ENCODE results near the gene UVSSA. TPM values are rescaled to one million over a fixed set of nuclear protein-coding genes. Genes with fewer than 3 reads are reported as not detected.

Gene UVSSA
- total and polyA plus RNA-seq, 7 donors = 1.8 to 18.7 (median 8.7) TPM

DNA sequence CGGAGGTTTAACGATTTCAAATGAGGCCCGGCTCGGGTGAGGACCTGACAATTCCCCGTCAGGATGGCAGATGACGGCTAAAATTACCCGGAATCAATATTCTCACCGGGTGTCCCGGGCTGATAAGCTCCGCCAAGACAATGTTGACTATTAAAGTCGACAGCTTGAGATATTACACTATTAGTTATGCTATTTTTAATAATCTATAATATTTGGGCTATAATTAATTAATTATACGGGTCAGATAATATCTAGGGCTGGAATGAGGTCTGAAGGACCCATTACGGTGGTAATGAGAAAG, 68.6 kb downstream of the UVSSA start:
- TF ChIP-seq POLR2A (IDR thresholded peaks at IDR 0.05) = no peak
- TF ChIP-seq POLR2AphosphoS5 (IDR thresholded peaks at IDR 0.05) = no peak
- TF ChIP-seq EP300 (IDR thresholded peaks at IDR 0.05) = no peak
- TF ChIP-seq, protein P1, sequence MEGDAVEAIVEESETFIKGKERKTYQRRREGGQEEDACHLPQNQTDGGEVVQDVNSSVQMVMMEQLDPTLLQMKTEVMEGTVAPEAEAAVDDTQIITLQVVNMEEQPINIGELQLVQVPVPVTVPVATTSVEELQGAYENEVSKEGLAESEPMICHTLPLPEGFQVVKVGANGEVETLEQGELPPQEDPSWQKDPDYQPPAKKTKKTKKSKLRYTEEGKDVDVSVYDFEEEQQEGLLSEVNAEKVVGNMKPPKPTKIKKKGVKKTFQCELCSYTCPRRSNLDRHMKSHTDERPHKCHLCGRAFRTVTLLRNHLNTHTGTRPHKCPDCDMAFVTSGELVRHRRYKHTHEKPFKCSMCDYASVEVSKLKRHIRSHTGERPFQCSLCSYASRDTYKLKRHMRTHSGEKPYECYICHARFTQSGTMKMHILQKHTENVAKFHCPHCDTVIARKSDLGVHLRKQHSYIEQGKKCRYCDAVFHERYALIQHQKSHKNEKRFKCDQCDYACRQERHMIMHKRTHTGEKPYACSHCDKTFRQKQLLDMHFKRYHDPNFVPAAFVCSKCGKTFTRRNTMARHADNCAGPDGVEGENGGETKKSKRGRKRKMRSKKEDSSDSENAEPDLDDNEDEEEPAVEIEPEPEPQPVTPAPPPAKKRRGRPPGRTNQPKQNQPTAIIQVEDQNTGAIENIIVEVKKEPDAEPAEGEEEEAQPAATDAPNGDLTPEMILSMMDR (IDR thresholded peaks at IDR 0.05) = no peak
- intact Hi-C loops (cut with DNase I) = no loop called here
- DNase-seq = peak; percentile 11
- Histone ChIP-seq H3K27ac (no peak overlapping the region), H3K9me3 (no peaks in the 10 kb centered on the region), H3K4me3 (no peak overlapping the region), H3K36me3 (no peaks in the 10 kb centered on the region), H3K27me3 (peaks cover 30 to 97% (median 67%) of the 10 kb centered on the region in 3 donors), H3K4me1 (peaks cover 0 to 7% (median 3%) of the 10 kb centered on the region in 4 donors)
- WGBS, 2 donors = 65 to 71% methylated on average over 13 of the region's 13 CpGs

DNA sequence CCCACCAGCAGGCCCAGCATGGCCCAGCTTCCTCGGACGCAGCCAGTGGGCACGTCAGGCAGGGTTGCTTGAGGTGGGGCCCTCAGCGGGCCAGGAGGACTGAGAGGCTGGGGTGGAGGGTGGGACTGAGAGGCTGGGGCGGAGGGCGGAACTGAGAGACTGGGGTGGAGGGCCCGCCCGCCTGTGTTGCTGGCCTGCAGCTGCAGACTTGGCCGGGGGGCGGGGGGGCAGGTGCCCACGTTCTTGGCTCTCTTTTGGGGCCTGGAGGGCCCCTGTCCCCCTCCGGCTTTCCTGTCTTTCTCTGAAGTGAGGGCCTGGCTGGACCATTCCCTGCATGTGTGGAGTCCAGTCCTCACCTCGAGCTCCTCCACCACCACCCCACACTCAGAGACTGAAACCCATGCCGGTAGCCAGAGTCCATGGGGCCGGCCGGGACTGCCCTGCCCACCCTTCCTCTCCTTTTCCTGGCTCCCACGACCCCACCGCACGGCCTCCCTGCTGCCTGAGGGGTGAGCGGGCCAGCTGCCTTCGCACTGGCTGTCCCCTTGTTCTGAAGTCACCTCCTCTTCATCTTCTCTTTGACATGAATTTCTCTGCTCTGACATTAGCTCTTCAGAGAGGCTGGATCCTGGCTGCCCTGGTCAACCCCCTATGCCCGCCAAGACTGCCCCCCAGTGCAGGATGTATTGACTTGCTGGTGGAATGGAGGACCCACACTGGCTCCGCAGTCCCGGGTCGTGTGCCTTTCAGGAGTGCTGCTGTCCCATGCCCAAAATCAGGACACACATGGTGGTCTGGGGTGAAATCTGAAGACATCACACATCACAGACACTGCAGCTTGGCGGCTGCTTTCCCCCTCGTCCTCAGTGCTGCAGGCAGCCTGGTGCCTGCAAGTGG, 69.3 kb downstream of the UVSSA start:
- Histone ChIP-seq H3K27me3 (peaks cover 25 to 97% (median 61%) of the 10 kb centered on the region in 3 donors), H3K4me3 (no peak overlapping the region), H3K9me3 (no peaks in the 10 kb centered on the region), H3K27ac (no peak overlapping the region), H3K4me1 (peaks cover 0 to 7% (median 3%) of the 10 kb centered on the region in 4 donors), H3K36me3 (no peaks in the 10 kb centered on the region)
- TF ChIP-seq POLR2A (IDR thresholded peaks at IDR 0.05) = no peak
- no peak for TF ChIP-seq POLR2AphosphoS5 (IDR thresholded peaks at IDR 0.05)
- TF ChIP-seq, protein P1 (IDR thresholded peaks at IDR 0.05) = no peak
- no peak for TF ChIP-seq EP300 (IDR thresholded peaks at IDR 0.05)
- peak; percentile 40 for DNase-seq
- intact Hi-C loops (cut with DNase I) = no loop called here
- WGBS, 2 donors = 62 to 68% methylated on average over 27 of the region's 27 CpGs

DNA sequence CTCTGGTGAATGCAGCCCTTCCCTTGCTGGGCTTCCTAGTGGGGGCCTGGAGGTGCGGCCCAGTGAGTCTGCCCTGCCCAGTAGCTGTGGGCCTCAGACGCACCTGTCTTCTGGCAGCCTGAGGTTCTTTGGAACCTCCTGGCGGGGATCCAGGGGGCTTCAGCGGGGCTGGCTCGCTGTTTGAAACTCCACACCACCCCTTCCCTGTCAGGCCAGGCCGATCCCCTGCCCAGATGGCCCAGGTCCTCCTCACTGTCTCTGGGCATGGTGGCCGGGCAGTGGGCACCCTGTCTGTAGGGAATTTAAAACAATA, 69.9 kb downstream of the UVSSA start:
- Histone ChIP-seq H3K27me3 (peaks cover 22 to 95% (median 55%) of the 10 kb centered on the region in 3 donors), H3K27ac (no peak overlapping the region), H3K36me3 (no peaks in the 10 kb centered on the region), H3K4me3 (no peak overlapping the region), H3K4me1 (peaks cover 0 to 7% (median 3%) of the 10 kb centered on the region in 4 donors), H3K9me3 (no peaks in the 10 kb centered on the region)
- WGBS, 2 donors = 68 to 76% methylated on average over 7 of the region's 7 CpGs
- TF ChIP-seq, protein P1 (IDR thresholded peaks at IDR 0.05) = no peak
- TF ChIP-seq POLR2A (IDR thresholded peaks at IDR 0.05) (no peak), EP300 (IDR thresholded peaks at IDR 0.05) (no peak), POLR2AphosphoS5 (IDR thresholded peaks at IDR 0.05) (no peak)
- DNase-seq = peak; percentile 43
- intact Hi-C loops (cut with DNase I) = no loop called here

DNA sequence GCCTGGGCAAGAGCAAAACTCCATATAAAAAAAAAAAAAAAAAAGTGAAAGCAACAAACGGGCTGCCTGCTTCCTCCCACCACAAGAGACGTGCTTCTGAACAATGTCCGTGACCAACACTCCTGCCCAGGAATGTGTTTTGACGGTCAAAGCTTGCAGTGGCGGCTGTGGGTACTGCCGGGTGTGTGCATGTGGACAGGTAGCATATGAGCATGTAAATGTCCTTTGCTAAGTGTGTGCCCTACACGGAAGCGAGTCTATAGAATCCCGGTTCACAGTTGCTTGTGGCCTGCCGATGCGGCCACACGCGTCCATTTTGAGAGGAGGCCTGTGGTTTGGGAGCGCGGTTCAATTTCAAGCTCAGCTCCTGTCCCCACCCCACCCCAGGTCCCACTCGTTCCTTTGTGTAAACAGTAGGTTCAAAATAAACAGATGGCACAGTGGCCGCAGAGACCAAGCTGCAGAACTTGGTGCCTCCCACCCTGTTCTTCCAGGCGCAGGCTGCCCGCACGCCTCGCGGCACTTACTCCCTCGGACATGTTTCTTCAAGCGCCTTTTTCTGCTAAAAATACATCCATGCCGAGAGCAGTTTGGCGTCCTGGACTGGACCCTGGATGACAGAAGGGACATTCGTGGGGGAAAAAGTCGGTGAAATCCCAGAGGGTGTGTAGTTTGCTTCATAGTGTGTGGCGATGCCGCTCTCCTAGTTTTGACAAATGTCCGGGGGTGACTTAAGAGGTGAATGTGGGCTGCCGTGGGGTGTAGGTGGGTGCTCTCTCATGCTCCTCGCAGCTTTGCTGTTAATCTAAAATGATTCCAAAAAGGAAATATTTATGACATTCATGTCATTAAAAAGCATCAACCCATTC, 70.7 kb downstream of the UVSSA start:
- peaks cover 21 to 94% (median 46%) of the 10 kb centered on the region in 3 donors for H3K27me3 ChIP-seq

More for the DNA sequence above, 70.7 kb downstream of the UVSSA start:
- Histone ChIP-seq H3K27ac (no peak overlapping the region), H3K4me1 (peaks cover 0 to 7% (median 3%) of the 10 kb centered on the region in 4 donors), H3K36me3 (no peaks in the 10 kb centered on the region), H3K9me3 (no peaks in the 10 kb centered on the region), H3K4me3 (no peak overlapping the region)
- DNase-seq = peak; percentile 57
- no peak for TF ChIP-seq EP300 (IDR thresholded peaks at IDR 0.05)
- TF ChIP-seq, protein P1 (IDR thresholded peaks at IDR 0.05) = no peak
- TF ChIP-seq POLR2A (IDR thresholded peaks at IDR 0.05) = no peak
- no peak for TF ChIP-seq POLR2AphosphoS5 (IDR thresholded peaks at IDR 0.05)
- 75 to 79% methylated on average over 33 of the region's 33 CpGs for WGBS, 2 donors
- intact Hi-C loops (cut with DNase I) = no loop called here

All from sigmoid colon (tissue), 7 donors.